ENCODE data around the gene STRA6. TPM values are rescaled to one million over a fixed set of nuclear protein-coding genes. Genes with fewer than 3 reads are reported as not detected.

The STRA6 gene
- total RNA-seq, 1 donor from 2014 or later: not detected

GRCh38 chr15:74176262-74177214, 26.0 kb downstream of the STRA6 start:
- Histone ChIP-seq H3K4me1 (peaks cover 25% of the 10 kb centered on the region), H3K27me3 (no peaks in the 10 kb centered on the region), H3K9me3 (no peaks in the 10 kb centered on the region), H3K4me3 (no peak overlapping the region), H3K36me3 (no peaks in the 10 kb centered on the region), H3K27ac (no peak overlapping the region)
- DNase-seq (peak; percentile 46), ATAC-seq (no peak)
- TF ChIP-seq CTCF (IDR thresholded peaks at IDR 0.05): no peak
- intact Hi-C loops (cut with DNase I): no loop called here

DNA sequence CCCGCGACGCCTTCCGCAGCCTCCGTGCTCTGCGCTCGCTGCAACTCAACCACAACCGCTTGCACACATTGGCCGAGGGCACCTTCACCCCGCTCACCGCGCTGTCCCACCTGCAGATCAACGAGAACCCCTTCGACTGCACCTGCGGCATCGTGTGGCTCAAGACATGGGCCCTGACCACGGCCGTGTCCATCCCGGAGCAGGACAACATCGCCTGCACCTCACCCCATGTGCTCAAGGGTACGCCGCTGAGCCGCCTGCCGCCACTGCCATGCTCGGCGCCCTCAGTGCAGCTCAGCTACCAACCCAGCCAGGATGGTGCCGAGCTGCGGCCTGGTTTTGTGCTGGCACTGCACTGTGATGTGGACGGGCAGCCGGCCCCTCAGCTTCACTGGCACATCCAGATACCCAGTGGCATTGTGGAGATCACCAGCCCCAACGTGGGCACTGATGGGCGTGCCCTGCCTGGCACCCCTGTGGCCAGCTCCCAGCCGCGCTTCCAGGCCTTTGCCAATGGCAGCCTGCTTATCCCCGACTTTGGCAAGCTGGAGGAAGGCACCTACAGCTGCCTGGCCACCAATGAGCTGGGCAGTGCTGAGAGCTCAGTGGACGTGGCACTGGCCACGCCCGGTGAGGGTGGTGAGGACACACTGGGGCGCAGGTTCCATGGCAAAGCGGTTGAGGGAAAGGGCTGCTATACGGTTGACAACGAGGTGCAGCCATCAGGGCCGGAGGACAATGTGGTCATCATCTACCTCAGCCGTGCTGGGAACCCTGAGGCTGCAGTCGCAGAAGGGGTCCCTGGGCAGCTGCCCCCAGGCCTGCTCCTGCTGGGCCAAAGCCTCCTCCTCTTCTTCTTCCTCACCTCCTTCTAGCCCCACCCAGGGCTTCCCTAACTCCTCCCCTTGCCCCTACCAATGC, 27.1 kb downstream of the STRA6 start:
- intact Hi-C loops (cut with DNase I): no loop called here
- ATAC-seq (no peak), DNase-seq (peak; percentile 58)
- TF ChIP-seq CTCF (IDR thresholded peaks at IDR 0.05): no peak
- no peaks in the 10 kb centered on the region for H3K27me3 ChIP-seq
- peaks cover 25% of the 10 kb centered on the region for H3K4me1 ChIP-seq
- peak overlapping the region; percentile 45 for H3K4me3 ChIP-seq
- no peak overlapping the region for H3K27ac ChIP-seq
- H3K36me3 ChIP-seq: no peaks in the 10 kb centered on the region
- H3K9me3 ChIP-seq: no peaks in the 10 kb centered on the region

- ATAC-seq (no peak), DNase-seq (peak; percentile 52)
- Histone ChIP-seq H3K27ac (no peak overlapping the region), H3K4me1 (peaks cover 24% of the 10 kb centered on the region), H3K36me3 (no peaks in the 10 kb centered on the region), H3K27me3 (no peaks in the 10 kb centered on the region), H3K9me3 (no peaks in the 10 kb centered on the region), H3K4me3 (peak overlapping the region; percentile 45)
- intact Hi-C loops (cut with DNase I): no loop called here
- TF ChIP-seq CTCF (IDR thresholded peaks at IDR 0.05): no peak
Observed at GRCh38 chr15:74174958-74175253, 27.7 kb downstream of the STRA6 start.

- no peaks in the 10 kb centered on the region for H3K27me3 ChIP-seq
- no peaks in the 10 kb centered on the region for H3K9me3 ChIP-seq
- H3K36me3 ChIP-seq: no peaks in the 10 kb centered on the region
- intact Hi-C loops (cut with DNase I): no loop called here
- H3K4me3 ChIP-seq: peak overlapping the region; percentile 45
- peaks cover 19% of the 10 kb centered on the region for H3K4me1 ChIP-seq
- no peak for TF ChIP-seq CTCF (IDR thresholded peaks at IDR 0.05)
- peak overlapping the region; percentile 72 for H3K27ac ChIP-seq
- DNase-seq (no peak), ATAC-seq (peak; percentile 4)
Observed at GRCh38 chr15:74174219-74174957, 28.2 kb downstream of the STRA6 start.
